Left ventricle myocardium inferior (tissue), 1 donor: ENCODE measurements around the gene SLC50A1. TPM values are rescaled to one million over a fixed set of nuclear protein-coding genes. Genes with fewer than 3 reads are reported as not detected.

Source experiments
- DNase-seq: peaks from one replicate; pipeline ENCODE4 v3.0.0-alpha.2; 2020
- H3K27ac ChIP-seq: fragments of 200-600 bp; replicated peaks from 2 replicates; pipeline ENCODE4 v1.8.0; 2021
- H3K27me3 ChIP-seq: fragments of 200-600 bp; 2 replicates; pipeline ENCODE4 v1.8.0; 2021; ENCODE audit warnings: low read depth
- H3K36me3 ChIP-seq: fragments of 200-600 bp; 2 replicates; pipeline ENCODE4 v1.8.0; 2021
- H3K4me1 ChIP-seq: fragments of 200-600 bp; 2 replicates; pipeline ENCODE4 v1.8.0; 2021
- H3K4me3 ChIP-seq: fragments of 200-600 bp; 2 replicates; pipeline ENCODE4 v1.8.0; 2021; ENCODE audit warnings: mild to moderate bottlenecking, moderate library complexity
- H3K9me3 ChIP-seq: fragments of 200-600 bp; replicated peaks from 2 replicates; pipeline ENCODE4 v1.8.0; 2021
- CTCF ChIP-seq: fragments of 200-600 bp; IDR thresholded peaks from 2 replicates; pipeline ENCODE4 v1.8.0; 2021; ENCODE audit warnings: antibody characterized with exemption, mild to moderate bottlenecking, borderline replicate concordance
- intact Hi-C: fragments of 100-400 bp; cut with micrococcal nuclease; formaldehyde crosslinking; loops from one replicate; pipeline ENCODE4 v1.11.0; 2022
- total RNA-seq: library from RNA; stranded (reverse); fragmentation: NEBNext Ultra II Directional; extraction: Animal tissue kit (Norgen Biotek cat#: 25700); gene quantifications from one replicate; pipeline ENCODE4 v1.2.1, GENCODE V29; 2021
- donor health status: DM: no; HTN: yes; CAD: no; lungs with severe emphysema.

Gene SLC50A1
- total RNA-seq, 1 donor from 2014 or later = 8.2 TPM

GRCh38 chr1:155136748-155137147, 1.1 kb downstream of the SLC50A1 start:
- Histone ChIP-seq H3K4me1 (peaks cover 85% of the 10 kb centered on the region), H3K27ac (peak overlapping the region; percentile 95), H3K36me3 (peaks cover 33% of the 10 kb centered on the region), H3K27me3 (no peaks in the 10 kb centered on the region), H3K9me3 (no peaks in the 10 kb centered on the region), H3K4me3 (peak overlapping the region; percentile 79)
- intact Hi-C loops = no loop called here
- TF ChIP-seq CTCF = no peak
- DNase-seq = no peak

- no peak for DNase-seq
- intact Hi-C loops = no loop called here
- Histone ChIP-seq H3K27ac (peak overlapping the region; percentile 95), H3K4me3 (peak overlapping the region; percentile 79), H3K9me3 (no peaks in the 10 kb centered on the region), H3K4me1 (peaks cover 79% of the 10 kb centered on the region), H3K36me3 (peaks cover 27% of the 10 kb centered on the region), H3K27me3 (no peaks in the 10 kb centered on the region)
- TF ChIP-seq CTCF = no peak
Observed at GRCh38 chr1:155137154-155137949, 1.7 kb downstream of the SLC50A1 start.

GRCh38 chr1:155139895-155140629, 4.4 kb downstream of the SLC50A1 start, which contains the start of gene DPM3:
DPM3 (minus strand) TSS chr1:155140531; CDS start chr1:155140240, 291 bp downstream.
- peak within 1 kb of the TSS; percentile 93 for H3K27ac ChIP-seq
- intact Hi-C loops = no loop called here
- peak; percentile 90 for DNase-seq

GRCh38 chr1:155140630-155140953, 4.9 kb downstream of the SLC50A1 start:
- Histone ChIP-seq H3K36me3 (no peaks in the 10 kb centered on the region), H3K4me1 (peaks cover 48% of the 10 kb centered on the region), H3K9me3 (no peaks in the 10 kb centered on the region), H3K27me3 (no peaks in the 10 kb centered on the region), H3K27ac (peak overlapping the region; percentile 93), H3K4me3 (peak overlapping the region; percentile 90)
- intact Hi-C loops = no loop called here
- no peak for DNase-seq
- no peak for TF ChIP-seq CTCF

More at GRCh38 chr1:155139895-155140629, 4.4 kb downstream of the SLC50A1 start, which contains the start of gene DPM3:
- Histone ChIP-seq H3K27me3 (no peaks in the 10 kb centered on the region), H3K4me3 (peak within 1 kb of the TSS; percentile 90), H3K9me3 (no peaks in the 10 kb centered on the region), H3K36me3 (no peaks in the 10 kb centered on the region), H3K4me1 (peaks cover 52% of the 10 kb centered on the region)
- no peak for TF ChIP-seq CTCF

GRCh38 chr1:155141749-155142148, 6.1 kb downstream of the SLC50A1 start:
- intact Hi-C loops = no loop called here
- Histone ChIP-seq H3K36me3 (no peaks in the 10 kb centered on the region), H3K27me3 (peaks cover 4% of the 10 kb centered on the region), H3K4me3 (no peak overlapping the region), H3K4me1 (peaks cover 38% of the 10 kb centered on the region), H3K9me3 (no peaks in the 10 kb centered on the region), H3K27ac (no peak overlapping the region)
- no peak for DNase-seq
- no peak for TF ChIP-seq CTCF
